Left colon (tissue), 2 donors: Measurements from ENCODE around the gene CYP21A2. TPM values are rescaled to one million over a fixed set of nuclear protein-coding genes. Genes with fewer than 3 reads are reported as not detected.
"Not testable (repeated sequence)": the region's sequence is repeated elsewhere in the genome, so short reads cannot be mapped to it uniquely, and the experiment has no call there.

Experiments
- ATAC-seq: fragments of 200-7000 bp; cut with Tn5 transposase; one replicate; pipeline ENCODE4 v1.9.1; 2020; ENCODE audit warnings: mild to moderate bottlenecking, moderate library complexity
- DNase-seq, 2 donors: peaks; one replicate each; pipeline ENCODE4 v3.0.0-alpha.2; 2020
- intact Hi-C, 2 donors: fragments of 100-400 bp; cut with DNase I in 1 of 2; cut with micrococcal nuclease in 1 of 2; formaldehyde crosslinking; loops; one replicate each; pipeline versions ENCODE4 v1.11.2 to v1.14.0; 2022; cut with DNase I, micrococcal nuclease
- total RNA-seq, 2 donors: library from RNA; stranded (reverse); fragmentation: NEBNext Ultra II Directional; extraction: Animal tissue kit (Norgen Biotek cat#: 25700); gene quantifications; one replicate each; pipeline ENCODE4 v1.2.1, GENCODE V29; 2021
- donor health status: DM: no; HTN: no; CAD: no.
- donor health status: DM: yes; HTN: yes; CAD: no.

The CYP21A2 gene
- total RNA-seq, 2 donors from 2014 or later, result 0.15 TPM; not detected in 1

GRCh38 chr6:32014547-32014946, 23.7 kb upstream of the CYP21A2 start, which contains the start of gene C4B:
Gene C4B, plus strand, starts transcription at chr6:32014795. Its CDS starts 51 bp downstream, at chr6:32014846.
- ATAC-seq, DNase-seq, intact Hi-C loops: not testable (repeated sequence)

- ATAC-seq, intact Hi-C loops: not testable (repeated sequence)
Measured at GRCh38 chr6:32022100-32022499, 16.1 kb upstream of the CYP21A2 start.

GRCh38 chr6:32028631-32029030, 9.6 kb upstream of the CYP21A2 start:
- ATAC-seq, intact Hi-C loops, DNase-seq: not testable (repeated sequence)

More at GRCh38 chr6:32022100-32022499, 16.1 kb upstream of the CYP21A2 start:
- not testable (repeated sequence) for DNase-seq

GRCh38 chr6:32029553-32029952, 8.7 kb upstream of the CYP21A2 start:
- ATAC-seq, DNase-seq, intact Hi-C loops: not testable (repeated sequence)

- ATAC-seq, DNase-seq, intact Hi-C loops: not testable (repeated sequence)
Measured at GRCh38 chr6:32035283-32036013, 2.8 kb upstream of the CYP21A2 start.

GRCh38 chr6:32037136-32037535, 1.1 kb upstream of the CYP21A2 start:
- ATAC-seq, DNase-seq, intact Hi-C loops: not testable (repeated sequence)

GRCh38 chr6:32038878-32039277, 663 bp downstream of the CYP21A2 start:
- intact Hi-C loops, DNase-seq, ATAC-seq: not testable (repeated sequence)

- ATAC-seq, DNase-seq, intact Hi-C loops: not testable (repeated sequence)
Measured at GRCh38 chr6:32039321-32040274, 1.4 kb downstream of the CYP21A2 start.

GRCh38 chr6:32040299-32041049, 2.3 kb downstream of the CYP21A2 start:
- intact Hi-C loops, ATAC-seq, DNase-seq: not testable (repeated sequence)

GRCh38 chr6:32041050-32041321, 2.8 kb downstream of the CYP21A2 start:
- DNase-seq, ATAC-seq, intact Hi-C loops: not testable (repeated sequence)

GRCh38 chr6:32041385-32041784, 3.2 kb downstream of the CYP21A2 start:
- DNase-seq, intact Hi-C loops, ATAC-seq: not testable (repeated sequence)

GRCh38 chr6:32042276-32042675, 4.1 kb downstream of the CYP21A2 start:
- ATAC-seq, intact Hi-C loops, DNase-seq: not testable (repeated sequence)

GRCh38 chr6:32043589-32044380, 5.6 kb downstream of the CYP21A2 start:
- ATAC-seq, intact Hi-C loops, DNase-seq: not testable (repeated sequence)

GRCh38 chr6:32044916-32045315, 6.7 kb downstream of the CYP21A2 start:
- intact Hi-C loops, ATAC-seq, DNase-seq: not testable (repeated sequence)

GRCh38 chr6:32045811-32046449, 7.7 kb downstream of the CYP21A2 start:
- DNase-seq (no peak), ATAC-seq (no peak)
- intact Hi-C loops, result no loop called here

GRCh38 chr6:32046450-32047083, 8.4 kb downstream of the CYP21A2 start:
- ATAC-seq (no peak), DNase-seq (peak in 1 of 2 donors; percentile 23)
- intact Hi-C loops, result no loop called here

- intact Hi-C loops, result no loop called here
- ATAC-seq, result no peak
- DNase-seq, result no peak
Measured at GRCh38 chr6:32047084-32047478, 8.9 kb downstream of the CYP21A2 start.
